Kidney (tissue), 14 donors: ENCODE results near the gene FBXL16. TPM values are rescaled to one million over a fixed set of nuclear protein-coding genes. Genes with fewer than 3 reads are reported as not detected.

Source experiments
- DNase-seq, 5 donors: peaks; one replicate each; pipeline ENCODE4 v3.0.0-alpha.2; 2013 to 2020
- FAIRE-seq: peaks from 2 replicates; lab custom pipeline; 2012; peaks lifted over from hg19 to GRCh38; lab: Jason Lieb, UNC
- H3K27ac ChIP-seq, 2 donors: one replicate each; pipeline ENCODE4 v1.7.0; 2013; ENCODE audit warnings: low read depth in 2 of 2, low read length in 2 of 2, inconsistent platforms in 1 of 2
- H3K27me3 ChIP-seq: one replicate; pipeline ENCODE4 v1.7.1; 2013; ENCODE audit warnings: low read length, inconsistent platforms; ENCODE audit not compliant: control insufficient read depth, insufficient read depth
- H3K36me3 ChIP-seq, 3 donors: one replicate each; pipeline versions ENCODE4 v1.7.0 to v1.7.1; 2013; ENCODE audit warnings: low read length in 3 of 3, control low read depth in 1 of 3, inconsistent platforms in 1 of 3; ENCODE audit not compliant: insufficient read depth in 3 of 3, control insufficient read depth in 2 of 3
- H3K4me1 ChIP-seq, 3 donors: one replicate each; pipeline versions ENCODE4 v1.7.0 to v1.7.1; 2013; ENCODE audit warnings: low read length in 3 of 3, inconsistent platforms in 1 of 3, low read depth in 1 of 3; ENCODE audit not compliant: control insufficient read depth in 2 of 3, insufficient read depth in 2 of 3
- H3K4me3 ChIP-seq, 3 donors: one replicate each; pipeline versions ENCODE4 v1.7.0 to v1.8.1; 2013; ENCODE audit warnings: low read length in 3 of 3, control low read depth in 1 of 3, inconsistent platforms in 1 of 3
- H3K9ac ChIP-seq, 3 donors: one replicate each; pipeline versions ENCODE4 v1.7.0 to v1.7.1; 2013; ENCODE audit warnings: low read length in 3 of 3, control low read depth in 1 of 3, inconsistent platforms in 1 of 3
- H3K9me3 ChIP-seq, 3 donors: one replicate each; pipeline versions ENCODE4 v1.7.0 to v1.7.1; 2013; ENCODE audit warnings: low read length in 3 of 3, control low read depth in 1 of 3, inconsistent platforms in 1 of 3; ENCODE audit not compliant: control insufficient read depth in 2 of 3, insufficient read depth in 1 of 3
- CTCF ChIP-seq: IDR thresholded peaks from 3 replicates; pipeline ENCODE4 v1.5.1; 2012; ENCODE audit warnings: mild to moderate bottlenecking, moderate library complexity, borderline replicate concordance; ENCODE audit not compliant: insufficient read depth; ENCODE audit errors: extremely low read depth
- intact Hi-C: fragments of 100-400 bp; cut with DNase I; formaldehyde crosslinking; loops from one replicate; pipeline ENCODE4 v1.11.1; 2022
- polyA plus RNA-seq: library from polyadenylated mRNA; stranded (reverse); fragments of 350-450 nt; fragmentation: Illumina TruSeq; extraction: RNeasy Lipid Tissue Mini Kit (QIAGEN cat#74804); gene quantifications from one replicate; pipeline ENCODE4 v1.2.3, GENCODE V29; 2014; ENCODE audit warnings: low read depth, low replicate concordance; ENCODE audit not compliant: insufficient read depth
- total RNA-seq: library from RNA; stranded (reverse); fragmentation: NEBNext Ultra II Directional; extraction: Animal tissue kit (Norgen Biotek cat#: 25700); gene quantifications from one replicate; pipeline ENCODE4 v1.2.1, GENCODE V29; 2021
- donor health status: control.
- donor health status: control.
- donor health status: control.
- donor health status: control.
- donor health status: control.
- donor health status: DM: yes; HTN: yes; CAD: no.
- donor health status: Normal renal cell carcinoma (clear cell type).

The FBXL16 gene
- total and polyA plus RNA-seq, 2 donors from 2014 or later, result 12.0 to 44.9 TPM

DNA sequence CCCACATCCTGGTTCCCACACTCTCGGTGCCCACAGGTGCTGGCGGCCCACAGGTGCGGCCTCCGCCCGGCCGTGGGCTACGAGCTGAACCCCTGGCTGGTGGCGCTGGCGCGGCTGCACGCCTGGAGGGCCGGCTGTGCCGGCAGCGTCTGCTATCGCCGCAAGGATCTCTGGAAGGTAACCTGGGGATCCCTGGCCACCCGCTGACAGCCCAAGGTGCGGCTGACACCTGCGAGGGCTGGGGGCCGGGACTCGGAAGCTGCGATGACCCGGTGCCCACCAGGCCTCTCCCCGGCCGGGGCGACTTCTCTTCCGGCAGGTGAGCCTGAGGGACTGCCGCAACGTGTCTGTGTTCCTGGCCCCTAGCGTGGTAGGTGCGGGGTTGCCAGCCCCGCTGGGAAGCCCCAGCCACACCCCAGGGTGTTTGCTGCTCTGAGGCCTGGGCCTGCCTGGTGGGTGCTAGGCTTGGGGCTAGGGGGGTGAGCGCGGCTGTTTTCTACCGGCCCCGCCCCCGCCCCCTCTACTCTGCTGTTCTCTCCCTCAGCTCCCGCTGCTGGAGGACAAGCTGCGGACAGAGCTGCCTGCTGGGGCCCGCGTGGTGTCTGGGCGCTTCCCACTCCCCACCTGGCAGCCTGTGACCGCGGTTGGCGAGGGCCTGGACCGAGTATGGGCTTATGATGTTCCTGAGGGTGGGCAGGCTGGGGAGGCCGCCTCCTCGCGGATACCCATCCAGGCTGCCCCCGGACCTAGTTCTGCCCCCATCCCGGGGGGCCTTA, 16.4 kb upstream of the FBXL16 start:
- DNase-seq, result peak in 1 of 5 donors; percentile 70
- intact Hi-C loops, result no loop called here

GRCh38 chr16:720990-721764, 15.6 kb upstream of the FBXL16 start, which contains the start of gene ANTKMT:
TSS of gene ANTKMT (plus strand) at chr16:721146. CDS start at chr16:721275, 129 bp downstream.
- intact Hi-C loops, result no loop called here
- Histone ChIP-seq H3K9me3 (no peaks in the 10 kb centered on the region), H3K27ac (peak within 1 kb of the TSS; percentile 77 to 82), H3K36me3 (no peaks in the 10 kb centered on the region), H3K4me3 (peak within 1 kb of the TSS; percentile 41 to 78 (median 53)), H3K4me1 (peaks cover 0 to 29% (median 4%) of the 10 kb centered on the region in 3 donors), H3K9ac (peak within 1 kb of the TSS in 2 of 3 donors; percentile 61 to 69), H3K27me3 (no peaks in the 10 kb centered on the region)
- TF ChIP-seq CTCF, result peak; percentile 5
- DNase-seq (peak; percentile 89 to 94 (median 93)), FAIRE-seq (no peak)

More for the DNA sequence above, 16.4 kb upstream of the FBXL16 start:
- no peak for TF ChIP-seq CTCF
- peaks cover 0 to 24% (median 4%) of the 10 kb centered on the region in 3 donors for H3K4me1 ChIP-seq
- H3K9ac ChIP-seq, result no peak overlapping the region
- no peak for FAIRE-seq
- H3K36me3 ChIP-seq, result no peaks in the 10 kb centered on the region
- no peaks in the 10 kb centered on the region for H3K27me3 ChIP-seq
- peak overlapping the region in 1 of 3 donors; percentile 78 for H3K4me3 ChIP-seq
- no peaks in the 10 kb centered on the region for H3K9me3 ChIP-seq
- H3K27ac ChIP-seq, result no peak overlapping the region

DNA sequence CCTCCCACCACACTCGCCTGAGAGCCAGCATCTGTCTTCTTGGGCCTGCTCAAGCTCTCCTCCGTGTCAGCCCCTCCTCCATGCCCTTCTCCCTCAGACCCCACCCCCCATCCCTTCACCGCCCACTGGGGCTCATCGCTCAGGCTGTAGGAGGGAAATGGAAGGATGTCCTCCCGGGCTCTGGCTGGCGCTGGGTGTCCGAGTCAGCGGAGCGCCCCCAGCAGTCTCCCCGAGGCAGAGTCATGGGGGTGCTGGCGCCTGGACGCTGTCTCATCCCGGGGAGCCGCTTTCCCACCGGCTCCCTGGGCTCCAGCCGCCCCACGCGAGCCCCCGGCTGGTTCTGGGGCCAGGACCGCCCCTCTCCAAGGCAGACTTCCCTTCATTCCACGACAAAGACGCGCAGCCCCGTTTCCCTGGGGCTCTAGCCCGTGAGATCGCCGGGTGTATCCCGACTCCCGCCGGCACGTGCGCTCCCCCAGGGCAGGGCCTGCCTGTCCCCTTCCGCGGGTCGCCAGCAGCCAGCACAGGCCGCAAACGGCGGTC, 14.9 kb upstream of the FBXL16 start:
- Histone ChIP-seq H3K4me1 (peaks cover 0 to 34% (median 4%) of the 10 kb centered on the region in 3 donors), H3K4me3 (peak overlapping the region; percentile 41 to 78 (median 53)), H3K9ac (peak overlapping the region in 2 of 3 donors; percentile 61 to 69), H3K27ac (peak overlapping the region; percentile 77 to 82), H3K36me3 (no peaks in the 10 kb centered on the region), H3K9me3 (no peaks in the 10 kb centered on the region), H3K27me3 (no peaks in the 10 kb centered on the region)
- TF ChIP-seq CTCF, result no peak
- DNase-seq, result peak in 4 of 5 donors; percentile 88 to 91 (median 89)
- intact Hi-C loops, result no loop called here
- no peak for FAIRE-seq
